Astrocyte of the cerebellum (primary cell): ENCODE measurements around the gene CCDC178.

ENCODE experiments used
- DNase-seq: peaks from one replicate; pipeline ENCODE4 v3.0.0-alpha.2; 2011; ENCODE audit warnings: low read depth
- H3K4me3 ChIP-seq: 2 replicates; pipeline ENCODE4 v1.5.1; 2011; ENCODE audit warnings: mild to moderate bottlenecking, low read depth, low read length, moderate library complexity
- in situ Hi-C: cut with HindIII; loops from 2 replicates; pipeline ENCODE4 v1.10.0; 2017; ENCODE audit warnings: low sequenced_read_pairs
- TF ChIP-seq, protein P1 (sequence below): IDR thresholded peaks from 2 replicates; pipeline ENCODE4 v1.5.1; 2012; ENCODE audit warnings: low read length, low read depth, moderate library complexity, mild to moderate bottlenecking; ENCODE audit errors: missing control alignments

The CCDC178 gene, protein sequence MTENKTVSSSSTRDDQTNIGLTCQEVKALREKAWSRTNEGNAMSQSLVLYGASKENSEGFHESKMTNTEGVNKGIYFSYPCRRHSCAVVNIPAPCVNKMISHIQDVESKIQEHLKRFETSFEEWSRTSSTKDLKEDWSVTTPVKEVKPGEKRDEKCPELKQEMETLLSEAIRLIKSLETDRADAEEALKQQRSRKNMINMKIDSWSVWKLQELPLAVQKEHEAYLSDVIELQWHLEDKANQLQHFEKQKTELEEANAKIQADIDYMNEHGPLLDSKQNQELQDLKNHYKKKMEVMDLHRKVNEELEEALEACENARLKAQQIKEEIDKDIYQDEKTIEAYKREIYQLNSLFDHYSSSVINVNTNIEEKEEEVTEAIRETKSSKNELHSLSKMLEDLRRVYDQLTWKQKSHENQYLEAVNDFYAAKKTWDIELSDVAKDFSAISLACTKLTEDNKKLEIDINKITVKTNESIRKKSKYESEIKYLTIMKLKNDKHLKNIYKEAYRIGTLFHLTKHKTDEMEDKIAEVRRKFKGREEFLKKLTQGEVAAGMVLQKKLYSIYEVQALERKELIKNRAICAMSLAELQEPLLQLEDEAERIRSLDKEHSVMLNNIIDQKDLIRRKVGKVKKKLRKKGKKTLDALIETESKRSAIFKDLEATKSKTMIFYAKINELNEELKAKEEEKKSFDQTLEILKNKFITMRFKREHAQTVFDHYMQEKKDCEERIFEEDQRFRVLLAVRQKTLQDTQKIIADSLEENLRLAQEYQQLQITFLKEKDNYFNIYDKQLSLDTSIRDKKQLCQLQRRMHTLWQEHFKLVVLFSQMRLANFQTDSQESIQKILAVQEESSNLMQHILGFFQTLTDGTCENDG

GRCh38 chr18:33440060-33441043 is at the start of gene CCDC178:
CCDC178 (minus strand) TSS chr18:33440721; CDS start chr18:33412088, 28,633 bp downstream.
- peak; percentile 70 for DNase-seq
- in situ Hi-C loops = no loop called here
- H3K4me3 ChIP-seq = peak within 1 kb of the TSS; percentile 55
- TF ChIP-seq, protein P1, sequence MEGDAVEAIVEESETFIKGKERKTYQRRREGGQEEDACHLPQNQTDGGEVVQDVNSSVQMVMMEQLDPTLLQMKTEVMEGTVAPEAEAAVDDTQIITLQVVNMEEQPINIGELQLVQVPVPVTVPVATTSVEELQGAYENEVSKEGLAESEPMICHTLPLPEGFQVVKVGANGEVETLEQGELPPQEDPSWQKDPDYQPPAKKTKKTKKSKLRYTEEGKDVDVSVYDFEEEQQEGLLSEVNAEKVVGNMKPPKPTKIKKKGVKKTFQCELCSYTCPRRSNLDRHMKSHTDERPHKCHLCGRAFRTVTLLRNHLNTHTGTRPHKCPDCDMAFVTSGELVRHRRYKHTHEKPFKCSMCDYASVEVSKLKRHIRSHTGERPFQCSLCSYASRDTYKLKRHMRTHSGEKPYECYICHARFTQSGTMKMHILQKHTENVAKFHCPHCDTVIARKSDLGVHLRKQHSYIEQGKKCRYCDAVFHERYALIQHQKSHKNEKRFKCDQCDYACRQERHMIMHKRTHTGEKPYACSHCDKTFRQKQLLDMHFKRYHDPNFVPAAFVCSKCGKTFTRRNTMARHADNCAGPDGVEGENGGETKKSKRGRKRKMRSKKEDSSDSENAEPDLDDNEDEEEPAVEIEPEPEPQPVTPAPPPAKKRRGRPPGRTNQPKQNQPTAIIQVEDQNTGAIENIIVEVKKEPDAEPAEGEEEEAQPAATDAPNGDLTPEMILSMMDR = peak; percentile 71

- H3K4me3 ChIP-seq = no peak overlapping the region
- TF ChIP-seq, protein P1 = no peak
- no peak for DNase-seq
- in situ Hi-C loops = no loop called here
Measured at GRCh38 chr18:33483908-33484307, 43.4 kb upstream of the CCDC178 start.

DNA sequence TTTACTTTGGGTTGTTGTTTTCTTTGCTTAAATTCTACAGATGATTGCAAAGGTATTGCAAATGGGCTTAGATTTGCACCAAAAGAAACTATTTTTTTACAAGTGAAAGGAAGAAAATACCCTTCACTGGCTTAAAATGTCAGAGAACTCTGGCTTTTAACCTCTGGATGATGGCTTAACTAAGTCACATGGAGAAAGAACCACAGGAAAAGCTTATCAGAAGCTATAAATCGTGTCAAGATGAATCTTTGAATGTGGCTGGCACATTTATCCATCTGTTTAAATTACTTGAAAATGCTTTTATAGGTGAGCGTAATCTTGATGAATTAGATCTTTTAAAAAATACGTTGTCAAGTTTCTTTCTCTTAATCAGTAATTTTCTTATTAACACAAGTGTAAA is 32.0 kb upstream of the CCDC178 start:
- DNase-seq = no peak
- in situ Hi-C loops = no loop called here
- H3K4me3 ChIP-seq = no peak overlapping the region
- TF ChIP-seq, protein P1 = no peak

DNA sequence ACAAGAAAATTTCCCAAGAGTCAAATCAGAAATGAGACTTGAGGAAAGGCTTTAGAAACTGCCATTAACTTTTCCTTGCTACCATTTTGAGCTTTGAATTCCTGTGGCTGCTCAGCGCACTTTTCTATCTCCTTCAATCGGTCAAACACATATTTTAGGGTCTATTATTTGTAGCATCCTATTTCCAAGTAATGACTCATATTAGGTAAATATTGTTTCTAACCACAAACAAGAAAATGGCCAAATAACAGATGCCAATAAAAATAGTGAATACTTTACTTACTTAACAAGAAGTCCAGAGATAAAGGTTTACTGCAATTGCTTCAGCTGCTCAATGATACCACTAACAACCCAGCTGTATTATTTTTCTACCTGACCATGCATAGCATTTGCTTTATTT is 29.7 kb upstream of the CCDC178 start:
- TF ChIP-seq, protein P1 = no peak
- DNase-seq = peak; percentile 53
- no peak overlapping the region for H3K4me3 ChIP-seq
- in situ Hi-C loops = no loop called here

GRCh38 chr18:33469699-33470098 is 29.2 kb upstream of the CCDC178 start:
- no peak for DNase-seq
- no peak overlapping the region for H3K4me3 ChIP-seq
- TF ChIP-seq, protein P1 = no peak
- in situ Hi-C loops = no loop called here
